Activated naive CD4-positive, alpha-beta T cell treated with anti-CD3 and anti-CD28 coated beads for 36 hours (primary cell): ENCODE measurements around the gene KLK13. TPM values are rescaled to one million over a fixed set of nuclear protein-coding genes. Genes with fewer than 3 reads are reported as not detected.

Experiments
- CTCF ChIA-PET: fragments of 350-600 bp; sonication (Branson Sonifier 250); formaldehyde crosslinking; loops from one replicate; lab custom pipeline; 2021; ENCODE audit warnings: antibody characterized with exemption; lab: Charles Lee
- DNase-seq: peaks from one replicate; pipeline ENCODE4 v3.0.0-alpha.2; 2020
- H3K27ac Mint-ChIP-seq: one replicate; pipeline ENCODE4 v1.8.0; 2021; ENCODE audit warnings: mild to moderate bottlenecking, mixed read lengths
- H3K27me3 Mint-ChIP-seq: one replicate; pipeline ENCODE4 v1.8.0; 2021; ENCODE audit warnings: low read depth, mixed read lengths
- H3K36me3 Mint-ChIP-seq: one replicate; pipeline ENCODE4 v1.8.0; 2021; ENCODE audit warnings: low read depth, mixed read lengths
- H3K4me1 Mint-ChIP-seq: one replicate; pipeline ENCODE4 v1.8.0; 2021; ENCODE audit warnings: low read depth, mixed read lengths
- H3K4me3 Mint-ChIP-seq: one replicate; pipeline ENCODE4 v1.8.0; 2021; ENCODE audit warnings: mild to moderate bottlenecking, moderate library complexity, mixed read lengths
- H3K9me3 Mint-ChIP-seq: one replicate; pipeline ENCODE4 v1.8.0; 2021; ENCODE audit warnings: mixed read lengths
- intact Hi-C: fragments of 100-400 bp; cut with micrococcal nuclease; formaldehyde crosslinking; loops from one replicate; pipeline ENCODE4 v1.15.1; 2023
- total RNA-seq, 2 experiments: library from RNA; stranded (reverse); gene quantifications; one replicate each; pipeline ENCODE4 v1.2.3, GENCODE V29; 2021

The KLK13 gene
- total RNA-seq, 2 experiments from 2014 or later = not detected

GRCh38 chr19:51012661-51013190, 52.2 kb downstream of the KLK13 start:
- Mint-ChIP-seq H3K9me3 (no peaks in the 10 kb centered on the region), H3K4me3 (no peak overlapping the region), H3K27ac (no peak overlapping the region), H3K4me1 (peaks cover 7% of the 10 kb centered on the region), H3K27me3 (peaks cover 52% of the 10 kb centered on the region), H3K36me3 (no peaks in the 10 kb centered on the region)
- intact Hi-C loops = loop anchor here (10.0 kb wide), 1 partner anchor 88 kb away; no protein-coding TSS in a partner anchor
- CTCF ChIA-PET = interaction anchor here (1.0 kb wide), 2 partner anchors 54 to 146 kb away, joined by 3 to 4 read pairs; no protein-coding TSS in a partner anchor
- DNase-seq = no peak

- intact Hi-C loops = loop anchor here (10.0 kb wide), 1 partner anchor 85 kb away; no protein-coding TSS in a partner anchor
- peaks cover 36% of the 10 kb centered on the region for H3K27me3 Mint-ChIP-seq
- no peak overlapping the region for H3K27ac Mint-ChIP-seq
- no peaks in the 10 kb centered on the region for H3K4me1 Mint-ChIP-seq
- no peaks in the 10 kb centered on the region for H3K36me3 Mint-ChIP-seq
- no peak overlapping the region for H3K4me3 Mint-ChIP-seq
- no peaks in the 10 kb centered on the region for H3K9me3 Mint-ChIP-seq
- DNase-seq = no peak
- CTCF ChIA-PET = no interaction called here
Measured at GRCh38 chr19:51010066-51010795, 54.7 kb downstream of the KLK13 start.

GRCh38 chr19:51009061-51009891, 55.6 kb downstream of the KLK13 start:
- DNase-seq = no peak
- intact Hi-C loops = no loop called here
- Mint-ChIP-seq H3K4me1 (no peaks in the 10 kb centered on the region), H3K27ac (no peak overlapping the region), H3K9me3 (no peaks in the 10 kb centered on the region), H3K27me3 (peaks cover 30% of the 10 kb centered on the region), H3K4me3 (no peak overlapping the region), H3K36me3 (no peaks in the 10 kb centered on the region)
- CTCF ChIA-PET = no interaction called here

DNA sequence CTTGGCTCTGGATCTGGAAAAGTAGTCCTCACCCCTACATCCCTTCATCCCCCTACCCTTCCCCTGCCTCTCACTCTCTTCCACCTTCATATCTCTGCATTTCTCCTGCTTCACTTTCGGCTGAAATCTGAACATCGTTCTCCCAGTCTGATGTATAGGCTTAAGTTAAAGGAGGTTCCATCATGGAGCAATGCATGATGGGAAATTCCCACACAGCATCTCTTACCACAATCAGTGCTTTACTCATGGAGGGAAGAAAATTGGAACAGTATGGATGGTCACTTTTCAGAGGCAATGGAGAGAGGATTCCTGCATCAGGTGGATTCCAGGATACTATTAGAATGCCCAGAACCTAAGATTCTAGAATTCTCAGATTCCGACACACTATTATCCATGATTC, 57.4 kb downstream of the KLK13 start:
- Mint-ChIP-seq H3K4me3 (no peak overlapping the region), H3K4me1 (no peaks in the 10 kb centered on the region), H3K36me3 (no peaks in the 10 kb centered on the region), H3K27me3 (peaks cover 24% of the 10 kb centered on the region), H3K27ac (no peak overlapping the region), H3K9me3 (no peaks in the 10 kb centered on the region)
- DNase-seq = no peak
- intact Hi-C loops = no loop called here
- CTCF ChIA-PET = no interaction called here

DNA sequence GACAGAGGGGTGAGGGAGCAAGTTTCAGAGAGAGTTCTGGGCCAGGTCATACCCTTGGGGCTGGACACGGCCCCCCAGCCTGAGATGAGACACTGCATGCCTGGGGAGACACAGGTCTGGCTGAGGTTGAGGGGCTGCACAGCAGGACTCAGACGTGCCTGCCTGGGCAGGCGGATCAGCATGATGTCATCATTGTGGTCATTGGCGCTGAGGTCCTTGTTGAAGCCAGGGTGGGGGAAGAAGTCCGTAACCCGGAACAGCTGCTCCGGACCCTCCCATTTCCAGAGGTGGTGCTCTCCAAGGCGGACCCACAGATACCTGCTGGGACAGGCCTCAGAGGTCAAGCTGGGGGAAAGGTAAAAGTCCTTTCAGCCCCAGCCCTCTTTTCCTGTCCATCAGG, 58.5 kb downstream of the KLK13 start:
- Mint-ChIP-seq H3K4me3 (no peak overlapping the region), H3K36me3 (no peaks in the 10 kb centered on the region), H3K27ac (no peak overlapping the region), H3K9me3 (no peaks in the 10 kb centered on the region), H3K4me1 (no peaks in the 10 kb centered on the region), H3K27me3 (peaks cover 32% of the 10 kb centered on the region)
- DNase-seq = no peak
- CTCF ChIA-PET = no interaction called here
- intact Hi-C loops = no loop called here

Other genes starting within 250 kb of the KLK13 start
- 1 to 10 TPM in 1 of 2 experiments, under 1 TPM in 1; 0.79 to 1.1 TPM for gene KLK1, start 241.3 kb downstream of the KLK13 start, total RNA-seq
- not detected for gene KLK15, start 231.5 kb downstream of the KLK13 start, total RNA-seq
- not detected for gene KLK3, start 210.2 kb downstream of the KLK13 start, total RNA-seq
- gene KLK2, start 191.7 kb downstream of the KLK13 start, total RNA-seq = not detected
- gene KLK4, start 153.7 kb downstream of the KLK13 start, total RNA-seq = not detected
- not detected for gene KLK5, start 112.1 kb downstream of the KLK13 start, total RNA-seq
- not detected for gene KLK6, start 95.5 kb downstream of the KLK13 start, total RNA-seq
- not detected for gene KLK7, start 81.2 kb downstream of the KLK13 start, total RNA-seq
- gene KLK8, start 63.5 kb downstream of the KLK13 start, total RNA-seq = not detected
- gene KLK10, start 45.4 kb downstream of the KLK13 start, total RNA-seq = not detected
- not detected for gene KLK11, start 38.5 kb downstream of the KLK13 start, total RNA-seq
- gene KLK12, start 30.1 kb downstream of the KLK13 start, total RNA-seq = not detected
- under 1 TPM; 0.69 to 0.79 TPM for gene KLK14, start 17.8 kb upstream of the KLK13 start, total RNA-seq
- 1 to 10 TPM; 9.2 to 9.9 TPM for gene CTU1, start 43.3 kb upstream of the KLK13 start, total RNA-seq
- gene SIGLEC9, start 59.8 kb upstream of the KLK13 start, total RNA-seq = 1 to 10 TPM; 1.7 to 1.9 TPM
- not detected for gene SIGLEC7, start 77.2 kb upstream of the KLK13 start, total RNA-seq
- 1 to 10 TPM in 1 of 2 experiments, under 1 TPM in 1; 0.69 to 1.1 TPM for gene CD33, start 160.0 kb upstream of the KLK13 start, total RNA-seq
- gene SIGLECL1, start 186.0 kb upstream of the KLK13 start, total RNA-seq = not detected
- not detected for gene IGLON5, start 246.6 kb upstream of the KLK13 start, total RNA-seq